ENCODE results near the gene PWWP2B.
A peak's percentile ranks its signal among the peaks of the same experiment; 100 is the strongest.

PWWP2B gene

GRCh38 chr10:132457328-132458070, 60.5 kb downstream of the PWWP2B start:
- no peak overlapping the region for H3K4me3 ChIP-seq (ENCODE audit: low read depth, low read length)
- TF ChIP-seq, protein P1, sequence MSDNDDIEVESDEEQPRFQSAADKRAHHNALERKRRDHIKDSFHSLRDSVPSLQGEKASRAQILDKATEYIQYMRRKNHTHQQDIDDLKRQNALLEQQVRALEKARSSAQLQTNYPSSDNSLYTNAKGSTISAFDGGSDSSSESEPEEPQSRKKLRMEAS (IDR thresholded peaks at IDR 0.05; ENCODE audit: low read depth, low read length): no peak
- no peak for TF ChIP-seq POLR2A (IDR thresholded peaks at IDR 0.05; ENCODE audit: extremely low read depth, insufficient read length)
- peak; percentile 27 for TF ChIP-seq CTCF (IDR thresholded peaks at IDR 0.05; ENCODE audit: low read depth, low read length)
- TF ChIP-seq MYC (IDR thresholded peaks at IDR 0.05; ENCODE audit: low read depth, low read length): no peak
- DNase-seq (ENCODE audit: low read depth): peak; percentile 35

GRCh38 chr10:132458071-132458585, 61.1 kb downstream of the PWWP2B start:
- TF ChIP-seq MYC (IDR thresholded peaks at IDR 0.05; ENCODE audit: low read depth, low read length): no peak
- TF ChIP-seq CTCF (IDR thresholded peaks at IDR 0.05; ENCODE audit: low read depth, low read length): no peak
- TF ChIP-seq POLR2A (IDR thresholded peaks at IDR 0.05; ENCODE audit: extremely low read depth, insufficient read length): no peak
- TF ChIP-seq, protein P1 (IDR thresholded peaks at IDR 0.05; ENCODE audit: low read depth, low read length): no peak
- DNase-seq (ENCODE audit: low read depth): no peak

GRCh38 chr10:132458586-132459300, 61.7 kb downstream of the PWWP2B start:
- DNase-seq (ENCODE audit: low read depth): peak; percentile 70
- H3K4me3 ChIP-seq (ENCODE audit: low read depth, low read length): no peak overlapping the region
- TF ChIP-seq, protein P1 (IDR thresholded peaks at IDR 0.05; ENCODE audit: low read depth, low read length): peak; percentile 74
- TF ChIP-seq CTCF (IDR thresholded peaks at IDR 0.05; ENCODE audit: low read depth, low read length) (peak; percentile 87), MYC (IDR thresholded peaks at IDR 0.05; ENCODE audit: low read depth, low read length) (no peak; the same call in 1 of the 2 replicates), POLR2A (IDR thresholded peaks at IDR 0.05; ENCODE audit: extremely low read depth, insufficient read length) (no peak)

More at GRCh38 chr10:132458071-132458585, 61.1 kb downstream of the PWWP2B start:
- H3K4me3 ChIP-seq (ENCODE audit: low read depth, low read length): no peak overlapping the region

GRCh38 chr10:132459301-132460003, 62.5 kb downstream of the PWWP2B start:
- TF ChIP-seq MYC (IDR thresholded peaks at IDR 0.05; ENCODE audit: low read depth, low read length) (no peak), POLR2A (IDR thresholded peaks at IDR 0.05; ENCODE audit: extremely low read depth, insufficient read length) (no peak), CTCF (IDR thresholded peaks at IDR 0.05; ENCODE audit: low read depth, low read length) (no peak)
- TF ChIP-seq, protein P1 (IDR thresholded peaks at IDR 0.05; ENCODE audit: low read depth, low read length): no peak
- DNase-seq (ENCODE audit: low read depth): no peak

DNA sequence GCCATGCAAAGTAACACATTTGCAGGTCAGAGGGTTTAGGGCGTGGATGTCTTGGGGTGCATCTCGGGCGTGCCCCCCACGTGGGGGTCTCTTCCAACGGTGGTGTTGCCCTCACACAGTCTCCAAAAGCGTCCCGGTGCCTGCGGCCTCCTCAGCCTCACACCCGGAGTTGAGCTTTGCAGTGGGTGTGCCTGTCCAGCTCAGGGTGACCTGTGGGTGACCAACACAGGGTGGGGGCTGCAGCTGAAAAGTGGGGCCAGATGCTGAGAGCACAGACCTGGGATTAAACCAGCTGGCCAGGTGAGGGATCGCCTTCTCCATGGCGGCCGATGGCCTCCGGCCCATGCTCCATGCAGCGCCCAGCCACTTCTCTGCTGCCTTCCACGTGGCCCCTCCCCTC, 63.1 kb downstream of the PWWP2B start:
- no peak for DNase-seq (ENCODE audit: low read depth)
- no peak for TF ChIP-seq CTCF (IDR thresholded peaks at IDR 0.05; ENCODE audit: low read depth, low read length)
- TF ChIP-seq, protein P1 (IDR thresholded peaks at IDR 0.05; ENCODE audit: low read depth, low read length): no peak
- TF ChIP-seq POLR2A (IDR thresholded peaks at IDR 0.05; ENCODE audit: extremely low read depth, insufficient read length): no peak
- TF ChIP-seq MYC (IDR thresholded peaks at IDR 0.05; ENCODE audit: low read depth, low read length): no peak
- no peak overlapping the region for H3K4me3 ChIP-seq (ENCODE audit: low read depth, low read length)

More at GRCh38 chr10:132459301-132460003, 62.5 kb downstream of the PWWP2B start:
- no peak overlapping the region for H3K4me3 ChIP-seq (ENCODE audit: low read depth, low read length)

Data from NB4 (cell line).